ENCODE results near the gene CUX1.
"Not testable (repeated sequence)": the region's sequence is repeated elsewhere in the genome, so short reads cannot be mapped to it uniquely, and the experiment has no call there.

Gene CUX1

GRCh38 chr7:101875283-101875846 is 57.9 kb downstream of the CUX1 start:
- no peaks in the 10 kb centered on the region for H3K9me3 Mint-ChIP-seq
- H3K36me3 Mint-ChIP-seq (ENCODE audit: low read depth), result no peaks in the 10 kb centered on the region
- peaks cover 11% of the 10 kb centered on the region for H3K4me1 Mint-ChIP-seq (ENCODE audit: low read depth)
- no peak overlapping the region for H3K27ac Mint-ChIP-seq
- H3K4me3 Mint-ChIP-seq, result no peak overlapping the region
- no peak for DNase-seq
- no peaks in the 10 kb centered on the region for H3K27me3 Mint-ChIP-seq

- Mint-ChIP-seq H3K36me3 (ENCODE audit: low read depth) (no peaks in the 10 kb centered on the region), H3K27me3 (no peaks in the 10 kb centered on the region), H3K4me3 (no peak overlapping the region), H3K4me1 (ENCODE audit: low read depth) (peaks cover 18% of the 10 kb centered on the region), H3K27ac (no peak overlapping the region), H3K9me3 (no peaks in the 10 kb centered on the region)
- no peak for DNase-seq
Observed at GRCh38 chr7:101877882-101878591, 60.6 kb downstream of the CUX1 start.

- Mint-ChIP-seq H3K27ac (no peak overlapping the region), H3K9me3 (no peaks in the 10 kb centered on the region), H3K4me3 (no peak overlapping the region), H3K27me3 (no peaks in the 10 kb centered on the region), H3K4me1 (ENCODE audit: low read depth) (peaks cover 18% of the 10 kb centered on the region), H3K36me3 (ENCODE audit: low read depth) (no peaks in the 10 kb centered on the region)
- DNase-seq, result no peak
Observed at GRCh38 chr7:101878938-101879337, 61.5 kb downstream of the CUX1 start.

GRCh38 chr7:101879565-101879964 is 62.1 kb downstream of the CUX1 start:
- H3K36me3 Mint-ChIP-seq (ENCODE audit: low read depth), result no peaks in the 10 kb centered on the region
- H3K4me1 Mint-ChIP-seq (ENCODE audit: low read depth), result peaks cover 24% of the 10 kb centered on the region
- no peaks in the 10 kb centered on the region for H3K9me3 Mint-ChIP-seq
- no peak for DNase-seq
- no peak overlapping the region for H3K27ac Mint-ChIP-seq
- no peak overlapping the region for H3K4me3 Mint-ChIP-seq
- H3K27me3 Mint-ChIP-seq, result no peaks in the 10 kb centered on the region

GRCh38 chr7:101880282-101881054 is 63.0 kb downstream of the CUX1 start:
- no peaks in the 10 kb centered on the region for H3K9me3 Mint-ChIP-seq
- peak overlapping the region; percentile 14 for H3K27ac Mint-ChIP-seq
- H3K4me1 Mint-ChIP-seq (ENCODE audit: low read depth), result peaks cover 32% of the 10 kb centered on the region
- H3K27me3 Mint-ChIP-seq, result no peaks in the 10 kb centered on the region
- no peaks in the 10 kb centered on the region for H3K36me3 Mint-ChIP-seq (ENCODE audit: low read depth)
- DNase-seq, result no peak
- H3K4me3 Mint-ChIP-seq, result no peak overlapping the region

- Mint-ChIP-seq H3K36me3 (ENCODE audit: low read depth) (no peaks in the 10 kb centered on the region), H3K27me3 (no peaks in the 10 kb centered on the region), H3K9me3 (no peaks in the 10 kb centered on the region), H3K4me3 (no peak overlapping the region), H3K27ac (no peak overlapping the region), H3K4me1 (ENCODE audit: low read depth) (peaks cover 38% of the 10 kb centered on the region)
- DNase-seq, result no peak
Observed at GRCh38 chr7:101882005-101882421, 64.6 kb downstream of the CUX1 start.

- Mint-ChIP-seq H3K9me3 (no peaks in the 10 kb centered on the region), H3K4me3 (no peak overlapping the region), H3K27ac (no peak overlapping the region), H3K4me1 (ENCODE audit: low read depth) (peaks cover 38% of the 10 kb centered on the region), H3K27me3 (no peaks in the 10 kb centered on the region), H3K36me3 (ENCODE audit: low read depth) (no peaks in the 10 kb centered on the region)
- no peak for DNase-seq
Observed at GRCh38 chr7:101882595-101883564, 65.5 kb downstream of the CUX1 start.

GRCh38 chr7:101884671-101885596 is 67.5 kb downstream of the CUX1 start:
- no peak for DNase-seq
- Mint-ChIP-seq H3K27me3 (no peaks in the 10 kb centered on the region), H3K27ac (peak overlapping the region; percentile 42), H3K4me3 (no peak overlapping the region), H3K9me3 (no peaks in the 10 kb centered on the region), H3K4me1 (ENCODE audit: low read depth) (peaks cover 39% of the 10 kb centered on the region), H3K36me3 (ENCODE audit: low read depth) (no peaks in the 10 kb centered on the region)

- Mint-ChIP-seq H3K4me1 (ENCODE audit: low read depth) (peaks cover 34% of the 10 kb centered on the region), H3K36me3 (ENCODE audit: low read depth) (no peaks in the 10 kb centered on the region), H3K9me3 (no peaks in the 10 kb centered on the region), H3K27ac (no peak overlapping the region), H3K27me3 (no peaks in the 10 kb centered on the region), H3K4me3 (no peak overlapping the region)
- no peak for DNase-seq
Observed at GRCh38 chr7:101885597-101885955, 68.2 kb downstream of the CUX1 start.

- DNase-seq; H3K4me3 Mint-ChIP-seq; H3K36me3 Mint-ChIP-seq (ENCODE audit: low read depth); H3K27ac Mint-ChIP-seq; H3K27me3 Mint-ChIP-seq; H3K9me3 Mint-ChIP-seq: not testable (repeated sequence)
- H3K4me1 Mint-ChIP-seq (ENCODE audit: low read depth), result peaks cover 26% of the 10 kb centered on the region
Observed at GRCh38 chr7:101887352-101887751, 69.9 kb downstream of the CUX1 start.

GRCh38 chr7:101888564-101888963 is 71.1 kb downstream of the CUX1 start:
- H3K4me1 Mint-ChIP-seq (ENCODE audit: low read depth), result peaks cover 26% of the 10 kb centered on the region
- not testable (repeated sequence) for H3K27ac Mint-ChIP-seq; H3K4me3 Mint-ChIP-seq; H3K9me3 Mint-ChIP-seq; H3K27me3 Mint-ChIP-seq; H3K36me3 Mint-ChIP-seq (ENCODE audit: low read depth); DNase-seq

GRCh38 chr7:101890749-101891523 is 73.5 kb downstream of the CUX1 start:
- H3K27me3 Mint-ChIP-seq, result no peaks in the 10 kb centered on the region
- peaks cover 8% of the 10 kb centered on the region for H3K4me1 Mint-ChIP-seq (ENCODE audit: low read depth)

More at GRCh38 chr7:101890749-101891523, 73.5 kb downstream of the CUX1 start:
- Mint-ChIP-seq H3K36me3 (ENCODE audit: low read depth) (no peaks in the 10 kb centered on the region), H3K27ac (no peak overlapping the region), H3K9me3 (no peaks in the 10 kb centered on the region), H3K4me3 (no peak overlapping the region)
- no peak for DNase-seq
